Astrocyte of the spinal cord (primary cell): ENCODE measurements around the gene GPD2.
"Not testable (repeated sequence)": the region's sequence is repeated elsewhere in the genome, so short reads cannot be mapped to it uniquely, and the experiment has no call there.

Experiments used
- DNase-seq: peaks from one replicate; pipeline ENCODE4 v3.0.0; 2011; ENCODE audit warnings: low read depth, low spot score
- H3K4me3 ChIP-seq: 2 replicates; pipeline ENCODE4 v1.5.1; 2011; ENCODE audit warnings: low read depth, mild to moderate bottlenecking, low read length, moderate library complexity
- in situ Hi-C: cut with HindIII; loops from 2 replicates; pipeline ENCODE4 v1.10.0; 2017; ENCODE audit warnings: low sequenced_read_pairs
- TF ChIP-seq, protein P1 (sequence below): IDR thresholded peaks from 2 replicates; pipeline ENCODE4 v1.5.1; 2012; ENCODE audit warnings: low read depth, mild to moderate bottlenecking, low read length, inconsistent platforms

GPD2 gene

DNA sequence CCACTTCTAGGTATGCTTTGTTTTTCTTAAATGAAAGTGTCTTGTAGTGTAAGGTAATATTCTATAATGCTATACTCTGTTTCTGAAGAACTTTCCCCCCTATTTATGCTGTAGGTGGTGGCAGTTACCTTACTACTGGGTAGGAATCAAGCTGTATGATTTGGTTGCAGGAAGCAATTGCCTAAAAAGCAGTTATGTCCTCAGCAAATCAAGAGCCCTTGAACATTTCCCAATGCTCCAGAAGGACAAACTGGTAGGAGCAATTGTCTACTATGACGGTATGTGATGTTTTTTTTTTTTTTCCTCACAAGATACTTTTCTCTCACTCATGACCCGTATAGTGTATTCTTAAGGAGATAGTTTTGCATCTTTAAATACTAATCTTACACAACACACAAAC lies 77.0 kb downstream of the GPD2 start:
- in situ Hi-C loops = no loop called here
- H3K4me3 ChIP-seq = no peak overlapping the region
- DNase-seq = no peak
- TF ChIP-seq, protein P1, sequence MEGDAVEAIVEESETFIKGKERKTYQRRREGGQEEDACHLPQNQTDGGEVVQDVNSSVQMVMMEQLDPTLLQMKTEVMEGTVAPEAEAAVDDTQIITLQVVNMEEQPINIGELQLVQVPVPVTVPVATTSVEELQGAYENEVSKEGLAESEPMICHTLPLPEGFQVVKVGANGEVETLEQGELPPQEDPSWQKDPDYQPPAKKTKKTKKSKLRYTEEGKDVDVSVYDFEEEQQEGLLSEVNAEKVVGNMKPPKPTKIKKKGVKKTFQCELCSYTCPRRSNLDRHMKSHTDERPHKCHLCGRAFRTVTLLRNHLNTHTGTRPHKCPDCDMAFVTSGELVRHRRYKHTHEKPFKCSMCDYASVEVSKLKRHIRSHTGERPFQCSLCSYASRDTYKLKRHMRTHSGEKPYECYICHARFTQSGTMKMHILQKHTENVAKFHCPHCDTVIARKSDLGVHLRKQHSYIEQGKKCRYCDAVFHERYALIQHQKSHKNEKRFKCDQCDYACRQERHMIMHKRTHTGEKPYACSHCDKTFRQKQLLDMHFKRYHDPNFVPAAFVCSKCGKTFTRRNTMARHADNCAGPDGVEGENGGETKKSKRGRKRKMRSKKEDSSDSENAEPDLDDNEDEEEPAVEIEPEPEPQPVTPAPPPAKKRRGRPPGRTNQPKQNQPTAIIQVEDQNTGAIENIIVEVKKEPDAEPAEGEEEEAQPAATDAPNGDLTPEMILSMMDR = no peak

DNA sequence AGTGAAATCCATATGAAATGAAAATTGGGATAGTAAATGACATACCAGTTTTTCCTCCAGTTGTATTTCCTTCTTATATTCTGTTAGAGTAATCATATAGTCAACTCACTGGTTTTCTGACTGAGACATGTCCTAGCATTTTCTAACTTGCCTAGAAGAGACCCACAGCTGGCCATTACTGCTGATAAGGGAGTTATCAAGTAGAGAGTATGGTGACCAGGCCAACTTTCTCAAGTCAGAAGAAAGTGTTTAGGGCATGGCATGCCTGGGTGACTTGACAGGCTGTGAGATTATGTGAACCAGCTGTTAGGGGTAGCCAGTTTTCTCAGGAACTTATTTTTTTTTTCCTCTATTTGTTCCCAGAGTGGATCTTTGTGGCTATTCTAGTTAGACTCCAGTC lies 81.2 kb downstream of the GPD2 start:
- TF ChIP-seq, protein P1 = no peak
- in situ Hi-C loops = no loop called here
- no peak overlapping the region for H3K4me3 ChIP-seq
- DNase-seq = no peak

GRCh38 chr2:156518138-156518537 lies 82.0 kb downstream of the GPD2 start:
- DNase-seq = no peak
- in situ Hi-C loops = no loop called here
- no peak overlapping the region for H3K4me3 ChIP-seq
- TF ChIP-seq, protein P1 = no peak

DNA sequence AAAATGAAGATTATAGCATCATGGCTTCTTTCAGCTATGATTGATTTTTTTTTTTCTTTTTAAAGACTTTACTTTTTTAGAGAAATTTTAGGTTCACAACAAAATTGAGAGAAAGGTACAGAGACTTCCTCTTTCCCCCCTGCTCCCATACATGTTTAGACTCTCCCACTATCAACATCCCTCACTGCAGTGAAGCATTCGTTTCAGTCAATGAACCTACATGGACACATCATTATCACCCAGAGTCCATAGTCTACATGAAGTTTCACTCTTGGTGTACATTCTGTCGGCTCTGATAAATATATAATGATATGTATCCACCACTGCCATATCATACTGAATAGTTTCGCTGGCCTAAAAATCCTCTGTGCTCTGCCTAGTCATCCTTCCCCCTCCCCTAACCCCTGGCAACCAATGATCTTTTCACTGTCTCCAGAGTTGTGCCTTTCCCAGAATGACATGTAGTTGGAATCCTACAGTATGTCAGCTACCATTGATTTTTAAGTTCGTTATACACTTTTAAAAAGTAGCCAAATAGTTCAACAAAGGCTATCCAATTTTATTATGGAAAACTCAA lies 86.8 kb downstream of the GPD2 start:
- DNase-seq = no peak
- no peak overlapping the region for H3K4me3 ChIP-seq
- TF ChIP-seq, protein P1 = no peak
- in situ Hi-C loops = no loop called here

- H3K4me3 ChIP-seq = no peak overlapping the region
- DNase-seq = no peak
- in situ Hi-C loops = loop anchor here (25.0 kb wide), 1 partner anchor 190 kb away; the partner anchor contains the start of gene NR4A2
- TF ChIP-seq, protein P1 = no peak
Measured at GRCh38 chr2:156526950-156527636, 90.9 kb downstream of the GPD2 start.

DNA sequence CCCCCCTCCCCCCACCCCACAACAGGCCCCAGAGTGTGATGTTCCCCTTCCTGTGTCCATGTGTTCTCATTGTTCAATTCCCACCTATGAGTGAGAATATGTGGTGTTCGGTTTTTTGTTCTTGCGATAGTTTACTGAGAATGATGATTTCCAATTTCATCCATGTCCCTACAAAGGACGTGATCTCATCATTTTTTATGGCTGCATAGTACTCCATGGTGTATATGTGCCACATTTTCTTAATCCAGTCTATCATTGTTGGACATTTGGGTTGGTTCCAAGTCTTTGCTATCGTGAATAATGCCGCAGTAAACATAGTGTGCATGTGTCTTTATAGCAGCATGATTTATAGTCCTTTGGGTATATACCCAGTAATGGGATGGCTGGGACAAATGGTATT lies 92.4 kb downstream of the GPD2 start:
- not testable (repeated sequence) for DNase-seq, H3K4me3 ChIP-seq
- in situ Hi-C loops = loop anchor here (25.0 kb wide), 1 partner anchor 191 kb away; the partner anchor contains the start of gene NR4A2

DNA sequence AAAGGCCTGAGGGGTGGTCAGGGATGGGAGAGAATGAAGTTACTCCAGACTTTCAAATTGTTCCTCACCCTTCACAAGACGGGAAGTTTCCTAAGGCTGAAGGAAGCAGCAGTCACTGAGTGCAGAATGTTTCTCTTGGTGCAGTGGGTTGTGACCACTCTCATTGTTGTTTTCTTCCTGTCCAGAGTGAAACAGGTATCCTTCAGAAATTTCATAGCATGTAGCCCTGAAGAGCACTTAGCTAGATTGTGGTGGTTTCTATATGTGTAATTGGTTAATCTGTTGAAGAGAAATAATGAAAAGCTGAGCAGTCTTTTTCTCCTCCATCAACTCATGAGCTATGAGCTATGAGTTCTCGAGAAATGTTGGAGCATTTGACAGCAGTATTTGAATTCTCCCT lies 96.8 kb downstream of the GPD2 start:
- TF ChIP-seq, protein P1 = no peak
- no peak for DNase-seq
- H3K4me3 ChIP-seq = no peak overlapping the region
- in situ Hi-C loops = loop anchor here (25.0 kb wide), 1 partner anchor 196 kb away; the partner anchor contains the start of gene NR4A2
